DMS 273 treated with DMSO at 0.1 percent for 48 hours (cell line): Measurements from ENCODE around the gene PTAR1.
"Not testable (repeated sequence)": the region's sequence is repeated elsewhere in the genome, so short reads cannot be mapped to it uniquely, and the experiment has no call there.

Experiments used
- DNase-seq: peaks from one replicate; lab custom pipeline; 2025; lab: John Stamatoyannopoulos, UW

PTAR1 gene

GRCh38 chr9:69759421-69760277 is at the start of gene PTAR1:
PTAR1 (minus strand) TSS chr9:69760011; CDS start chr9:69759938, 73 bp downstream.
- DNase-seq: peak; percentile 68

GRCh38 chr9:69809304-69809863 is 49.6 kb upstream of the PTAR1 start:
- DNase-seq: no peak

- DNase-seq: no peak
Observed at GRCh38 chr9:69806627-69807026, 46.8 kb upstream of the PTAR1 start.

GRCh38 chr9:69805962-69806515 is 46.2 kb upstream of the PTAR1 start:
- DNase-seq: no peak

- DNase-seq: no peak
Observed at GRCh38 chr9:69801989-69802388, 42.2 kb upstream of the PTAR1 start.

GRCh38 chr9:69800027-69800426 is 40.2 kb upstream of the PTAR1 start:
- DNase-seq: not testable (repeated sequence)

- not testable (repeated sequence) for DNase-seq
Observed at GRCh38 chr9:69799521-69799920, 39.7 kb upstream of the PTAR1 start.

- DNase-seq: no peak
Observed at GRCh38 chr9:69798744-69799143, 38.9 kb upstream of the PTAR1 start.

GRCh38 chr9:69797675-69798074 is 37.9 kb upstream of the PTAR1 start:
- DNase-seq: peak; percentile 64

GRCh38 chr9:69794356-69794755 is 34.5 kb upstream of the PTAR1 start:
- no peak for DNase-seq

- no peak for DNase-seq
Observed at GRCh38 chr9:69785757-69786156, 25.9 kb upstream of the PTAR1 start.

- DNase-seq: no peak
Observed at GRCh38 chr9:69773258-69773657, 13.4 kb upstream of the PTAR1 start.

GRCh38 chr9:69771775-69772418 is 12.1 kb upstream of the PTAR1 start:
- no peak for DNase-seq

- no peak for DNase-seq
Observed at GRCh38 chr9:69768716-69769115, 8.9 kb upstream of the PTAR1 start.

- DNase-seq: no peak
Observed at GRCh38 chr9:69768101-69768500, 8.3 kb upstream of the PTAR1 start.

GRCh38 chr9:69763862-69764261 is 4.1 kb upstream of the PTAR1 start:
- not testable (repeated sequence) for DNase-seq

- DNase-seq: no peak
Observed at GRCh38 chr9:69762527-69762926, 2.7 kb upstream of the PTAR1 start.

- peak; percentile 44 for DNase-seq
Observed at GRCh38 chr9:69760278-69760610, 433 bp upstream of the PTAR1 start.

- DNase-seq: no peak
Observed at GRCh38 chr9:69759021-69759420, 790 bp downstream of the PTAR1 start.

- DNase-seq: no peak
Observed at GRCh38 chr9:69757996-69758675, 1.7 kb downstream of the PTAR1 start.

GRCh38 chr9:69755205-69755604 is 4.6 kb downstream of the PTAR1 start:
- DNase-seq: no peak

- DNase-seq: no peak
Observed at GRCh38 chr9:69753830-69754229, 6.0 kb downstream of the PTAR1 start.
